Central memory CD4-positive, alpha-beta T cell (primary cell): ENCODE data around the gene BAIAP2L2.

Experiments
- DNase-seq: peaks from one replicate; pipeline ENCODE4 v3.0.0; 2022

The BAIAP2L2 gene

GRCh38 chr22:38106814-38107578, 3.5 kb downstream of the BAIAP2L2 start:
- no peak for DNase-seq

GRCh38 chr22:38104084-38104483, 6.4 kb downstream of the BAIAP2L2 start:
- no peak for DNase-seq

GRCh38 chr22:38103641-38104040, 6.8 kb downstream of the BAIAP2L2 start:
- no peak for DNase-seq

- no peak for DNase-seq
These were observed 11.9 kb downstream of the BAIAP2L2 start for GRCh38 chr22:38098410-38099249.

GRCh38 chr22:38097557-38098409, 12.7 kb downstream of the BAIAP2L2 start:
- DNase-seq, result no peak

GRCh38 chr22:38097058-38097457, 13.4 kb downstream of the BAIAP2L2 start:
- DNase-seq, result no peak

- DNase-seq, result no peak
These were observed 21.0 kb downstream of the BAIAP2L2 start for GRCh38 chr22:38089474-38089851.

- DNase-seq, result no peak
These were observed 21.6 kb downstream of the BAIAP2L2 start for GRCh38 chr22:38088629-38089473.

- no peak for DNase-seq
These were observed 22.6 kb downstream of the BAIAP2L2 start for GRCh38 chr22:38087855-38088254.

GRCh38 chr22:38086942-38087341, 23.5 kb downstream of the BAIAP2L2 start:
- DNase-seq, result no peak

- DNase-seq, result no peak
These were observed 24.3 kb downstream of the BAIAP2L2 start for GRCh38 chr22:38086001-38086845.

GRCh38 chr22:38085501-38085900, 25.0 kb downstream of the BAIAP2L2 start:
- DNase-seq, result no peak

- DNase-seq, result no peak
These were observed 25.4 kb downstream of the BAIAP2L2 start for GRCh38 chr22:38085056-38085455.

GRCh38 chr22:38083931-38084631, 26.4 kb downstream of the BAIAP2L2 start, which contains the start of gene SLC16A8:
TSS of gene SLC16A8 (minus strand) at chr22:38084184. CDS start at chr22:38082873, 1,311 bp downstream.
- no peak for DNase-seq

GRCh38 chr22:38082986-38083710, 27.3 kb downstream of the BAIAP2L2 start:
- no peak for DNase-seq

GRCh38 chr22:38081941-38082828, 28.3 kb downstream of the BAIAP2L2 start:
- no peak for DNase-seq

GRCh38 chr22:38081636-38081940, 28.9 kb downstream of the BAIAP2L2 start:
- DNase-seq, result no peak

GRCh38 chr22:38080850-38081635, 29.4 kb downstream of the BAIAP2L2 start:
- DNase-seq, result no peak
